HCT116 (cell line): ENCODE data around the gene ADAMTS15. TPM values are rescaled to one million over a fixed set of nuclear protein-coding genes. Genes with fewer than 3 reads are reported as not detected.

Source experiments
- ATAC-seq: fragments of 200-7000 bp; cut with Tn5 transposase; 2 replicates; pipeline ENCODE4 v1.9.1; 2020; ENCODE audit warnings: mild to moderate bottlenecking, moderate library complexity
- BruUV-seq: library from RNA; stranded (reverse); fragments of 400-500 nt; replicated peaks from 2 replicates; lab custom pipeline; 2021; lab: Mats Ljungman, UMichigan
- CTCF ChIA-PET: fragments of 300-600 bp; sonication (Branson Sonifier 250); formaldehyde crosslinking; loops from one replicate; lab custom pipeline; 2021; ENCODE audit warnings: antibody characterized with exemption; lab: Charles Lee
- POLR2A ChIA-PET: fragments of 300-600, 350-600 bp; sonication (Branson Sonifier 250); formaldehyde crosslinking; loops from one replicate; lab custom pipeline; 2021; ENCODE audit warnings: antibody characterized with exemption; lab: Charles Lee
- RAD21 ChIA-PET, 2 experiments: fragments of 300-600 bp; sonication (Branson Sonifier 250); formaldehyde crosslinking; loops; one replicate each; lab custom pipeline; 2023; ENCODE audit warnings: low total read pairs in 2 of 2; ENCODE audit not compliant: uncharacterized antibody in 2 of 2, unreplicated experiment in 2 of 2, low non-redundant PET in 1 of 2; lab: Charles Lee
- DNase-seq: peaks from one replicate; pipeline ENCODE4 v3.0.0-alpha.2; 2010; ENCODE audit warnings: low read depth, low spot score
- H2AFZ ChIP-seq: fragments of 200-600 bp; shearing (Covaris generic), sonication (generic); 2 replicates; pipeline ENCODE4 v1.6.1; 2017; ENCODE audit warnings: low read depth, mixed run types, mixed read lengths, antibody characterized with exemption, low read length; ENCODE audit not compliant: poor library complexity, severe bottlenecking
- H3K27ac ChIP-seq: 2 replicates; pipeline ENCODE4 v1.5.1; 2012; ENCODE audit warnings: low read depth, low read length
- H3K27me3 ChIP-seq: fragments of 200-600 bp; sonication (generic); 2 replicates; pipeline ENCODE4 v1.6.1; 2016; ENCODE audit warnings: mixed run types, low read length, mixed read lengths; ENCODE audit not compliant: insufficient read depth
- H3K36me3 ChIP-seq, 2 experiments: fragments of 200-500 bp in 1 of 2; fragments of 200-600 bp in 1 of 2; sonication (Bioruptor generic) in 1 of 2; sonication (generic) in 1 of 2; 2 replicates each; pipeline versions ENCODE4 v1.5.1 to v1.6.1; 2014 to 2016; ENCODE audit warnings: low read length in 2 of 2, inconsistent platforms in 1 of 2, mixed read lengths in 1 of 2, mixed run types in 1 of 2; ENCODE audit not compliant: insufficient read depth in 2 of 2, control insufficient read depth in 1 of 2
- H3K4me1 ChIP-seq, 2 experiments: fragments of 200-600 bp in 1 of 2; sonication (generic) in 1 of 2; 2 replicates each; pipeline versions ENCODE4 v1.5.1 to v1.6.1; 2012 to 2017; ENCODE audit warnings: low read length in 2 of 2, inconsistent platforms in 1 of 2, mild to moderate bottlenecking in 1 of 2, mixed read lengths in 1 of 2, mixed run types in 1 of 2, moderate library complexity in 1 of 2; ENCODE audit not compliant: insufficient read depth in 2 of 2, control insufficient read depth in 1 of 2
- H3K4me2 ChIP-seq: fragments of 200-600 bp; sonication (generic); 2 replicates; pipeline ENCODE4 v1.6.1; 2017; ENCODE audit warnings: mixed run types, low read length, mixed read lengths
- H3K4me3 ChIP-seq, 2 experiments: fragments of 200-600 bp in 1 of 2; sonication (generic) in 1 of 2; replicated peaks in 1 of 2; 2 replicates each; pipeline ENCODE4 v1.5.1; 2011 to 2016; ENCODE audit warnings: low read length in 2 of 2, control low read depth in 1 of 2, low read depth in 1 of 2, mild to moderate bottlenecking in 1 of 2, mixed read lengths in 1 of 2, mixed run types in 1 of 2
- H3K79me2 ChIP-seq: fragments of 200-600 bp; sonication (generic); 2 replicates; pipeline ENCODE4 v1.6.1; 2017; ENCODE audit warnings: mild to moderate bottlenecking, mixed run types, low read length, moderate library complexity, mixed read lengths; ENCODE audit not compliant: insufficient read depth
- H3K9ac ChIP-seq: fragments of 200-600 bp; sonication (generic); 2 replicates; pipeline ENCODE4 v1.6.1; 2016; ENCODE audit warnings: low read length, mixed read lengths
- H3K9me2 ChIP-seq: fragments of 200-600 bp; sonication (generic), shearing (Covaris generic); 2 replicates; pipeline ENCODE4 v1.6.1; 2017; ENCODE audit warnings: mixed run types, mild to moderate bottlenecking, moderate library complexity; ENCODE audit not compliant: insufficient read depth
- H3K9me3 ChIP-seq, 2 experiments: fragments of 200-500 bp in 1 of 2; fragments of 200-600 bp in 1 of 2; sonication (Bioruptor generic) in 1 of 2; sonication (generic) in 1 of 2; 2 replicates each; pipeline ENCODE4 v1.6.1; 2014 to 2017; ENCODE audit warnings: low read length in 2 of 2, mixed read lengths in 2 of 2, inconsistent platforms in 1 of 2, low read depth in 1 of 2, mild to moderate bottlenecking in 1 of 2, mixed run types in 1 of 2, moderate library complexity in 1 of 2; ENCODE audit not compliant: control insufficient read depth in 1 of 2, insufficient read depth in 1 of 2
- H4K20me1 ChIP-seq: fragments of 200-600 bp; sonication (generic), shearing (Covaris generic); 2 replicates; pipeline ENCODE4 v1.6.1; 2017; ENCODE audit warnings: mixed run types, mild to moderate bottlenecking, moderate library complexity; ENCODE audit not compliant: insufficient read depth
- CBX3 ChIP-seq: IDR thresholded peaks from 2 replicates; pipeline ENCODE4 v1.6.1; 2012; ENCODE audit warnings: low read depth
- CEBPB ChIP-seq: IDR thresholded peaks from 2 replicates; pipeline ENCODE4 v1.6.1; 2012; ENCODE audit warnings: low read depth
- FOSL1 ChIP-seq: IDR thresholded peaks from 2 replicates; pipeline ENCODE4 v1.6.1; 2012; ENCODE audit warnings: low read depth
- POLR2A ChIP-seq: IDR thresholded peaks from 2 replicates; pipeline ENCODE4 v1.7.0; 2011; ENCODE audit warnings: borderline replicate concordance; ENCODE audit not compliant: insufficient read depth, insufficient read length; ENCODE audit errors: extremely low read depth
- TCF7L2 ChIP-seq: IDR thresholded peaks from 2 replicates; pipeline ENCODE4 v1.7.0; 2011; ENCODE audit warnings: borderline replicate concordance, inconsistent platforms; ENCODE audit not compliant: insufficient read depth, insufficient read length; ENCODE audit errors: extremely low read depth
- ZFX ChIP-seq: fragments of 450-650 bp; IDR thresholded peaks from 2 replicates; pipeline ENCODE4 v1.6.1; 2017
- intact Hi-C: fragments of 100-400 bp; cut with micrococcal nuclease; formaldehyde crosslinking; loops from 2 replicates; pipeline ENCODE4 v1.10.0; 2022
- total RNA-seq: library from RNA; stranded (reverse); gene quantifications from one replicate; pipeline ENCODE4 v1.2.1, GENCODE V29; 2021; ENCODE audit not compliant: unreplicated experiment
- TF ChIP-seq, protein P1 (sequence below): IDR thresholded peaks from 2 replicates; pipeline ENCODE4 v1.6.1; 2012; ENCODE audit warnings: low read depth

ADAMTS15 gene
- total RNA-seq, 1 experiment from 2014 or later = 0.44 TPM

DNA sequence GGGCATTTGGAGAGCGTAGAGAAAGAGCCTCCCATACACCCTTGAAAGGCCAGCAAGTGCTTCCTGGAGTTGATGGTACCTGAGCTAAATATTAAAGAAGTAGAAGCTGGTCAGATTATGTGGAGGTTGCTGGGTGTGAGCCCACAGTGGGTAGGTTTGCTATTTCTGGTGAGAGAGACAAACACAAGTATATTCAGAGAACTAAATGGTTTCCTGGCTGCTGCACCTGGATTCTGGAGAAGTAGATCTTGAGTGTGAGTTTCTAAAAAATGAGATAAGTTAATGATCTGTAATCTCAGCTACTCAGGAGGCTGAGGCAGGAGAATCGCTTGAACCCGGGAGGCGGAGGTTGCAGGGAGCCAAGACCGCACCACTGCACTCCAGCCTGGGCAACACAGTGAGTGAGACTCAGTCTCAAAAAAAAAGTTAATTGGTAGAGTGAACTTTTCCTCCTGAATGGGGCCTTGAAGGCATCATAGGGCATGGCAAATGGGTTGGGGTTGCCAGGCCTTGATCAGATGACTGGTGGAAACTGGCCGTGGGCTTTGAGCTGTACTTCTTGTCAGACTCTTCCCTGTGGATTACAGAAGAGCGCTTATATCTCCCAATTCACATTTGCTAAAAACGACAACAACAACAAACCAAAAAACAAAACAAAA, 75.8 kb downstream of the ADAMTS15 start:
- no peaks in the 10 kb centered on the region for H4K20me1 ChIP-seq
- CTCF ChIA-PET = no interaction called here
- H3K27ac ChIP-seq = no peak overlapping the region
- RAD21 ChIA-PET = no interaction called here
- H3K36me3 ChIP-seq = no peaks in the 10 kb centered on the region
- no peak for DNase-seq
- POLR2A ChIA-PET = no interaction called here
- no peak overlapping the region for H3K4me2 ChIP-seq
- H3K27me3 ChIP-seq = peaks cover 3% of the 10 kb centered on the region; the same call in 1 of the 2 replicates
- H2AFZ ChIP-seq = no peak overlapping the region
- no peaks in the 10 kb centered on the region for H3K9me2 ChIP-seq
- intact Hi-C loops = no loop called here
- H3K79me2 ChIP-seq = no peaks in the 10 kb centered on the region
- peaks cover 2 to 11% of the 10 kb centered on the region in 2 experiments; a peak in 3 of 4 replicates for H3K4me1 ChIP-seq
- ATAC-seq = no peak
- no peak overlapping the region for H3K9ac ChIP-seq
- no peaks in the 10 kb centered on the region for H3K9me3 ChIP-seq
- no peak overlapping the region for H3K4me3 ChIP-seq
- BruUV-seq = no TSS peak
- TF ChIP-seq, protein P1, sequence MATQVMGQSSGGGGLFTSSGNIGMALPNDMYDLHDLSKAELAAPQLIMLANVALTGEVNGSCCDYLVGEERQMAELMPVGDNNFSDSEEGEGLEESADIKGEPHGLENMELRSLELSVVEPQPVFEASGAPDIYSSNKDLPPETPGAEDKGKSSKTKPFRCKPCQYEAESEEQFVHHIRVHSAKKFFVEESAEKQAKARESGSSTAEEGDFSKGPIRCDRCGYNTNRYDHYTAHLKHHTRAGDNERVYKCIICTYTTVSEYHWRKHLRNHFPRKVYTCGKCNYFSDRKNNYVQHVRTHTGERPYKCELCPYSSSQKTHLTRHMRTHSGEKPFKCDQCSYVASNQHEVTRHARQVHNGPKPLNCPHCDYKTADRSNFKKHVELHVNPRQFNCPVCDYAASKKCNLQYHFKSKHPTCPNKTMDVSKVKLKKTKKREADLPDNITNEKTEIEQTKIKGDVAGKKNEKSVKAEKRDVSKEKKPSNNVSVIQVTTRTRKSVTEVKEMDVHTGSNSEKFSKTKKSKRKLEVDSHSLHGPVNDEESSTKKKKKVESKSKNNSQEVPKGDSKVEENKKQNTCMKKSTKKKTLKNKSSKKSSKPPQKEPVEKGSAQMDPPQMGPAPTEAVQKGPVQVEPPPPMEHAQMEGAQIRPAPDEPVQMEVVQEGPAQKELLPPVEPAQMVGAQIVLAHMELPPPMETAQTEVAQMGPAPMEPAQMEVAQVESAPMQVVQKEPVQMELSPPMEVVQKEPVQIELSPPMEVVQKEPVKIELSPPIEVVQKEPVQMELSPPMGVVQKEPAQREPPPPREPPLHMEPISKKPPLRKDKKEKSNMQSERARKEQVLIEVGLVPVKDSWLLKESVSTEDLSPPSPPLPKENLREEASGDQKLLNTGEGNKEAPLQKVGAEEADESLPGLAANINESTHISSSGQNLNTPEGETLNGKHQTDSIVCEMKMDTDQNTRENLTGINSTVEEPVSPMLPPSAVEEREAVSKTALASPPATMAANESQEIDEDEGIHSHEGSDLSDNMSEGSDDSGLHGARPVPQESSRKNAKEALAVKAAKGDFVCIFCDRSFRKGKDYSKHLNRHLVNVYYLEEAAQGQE = no peak
- TF ChIP-seq CEBPB (no peak), CBX3 (no peak), FOSL1 (no peak), ZFX (no peak), TCF7L2 (no peak), POLR2A (no peak)
- TF ChIP-seq, all 23 proteins: peak for 0
